ENCODE results near the gene PNPLA5. TPM values are rescaled to one million over a fixed set of nuclear protein-coding genes. Genes with fewer than 3 reads are reported as not detected.

Gene PNPLA5
- total and polyA plus RNA-seq, 2 of the 8 experiments (the other 6 are each of a cell fraction or from before 2014, with no cell fraction given), result 3.9 to 6.8 TPM

GRCh38 chr22:43923631-43924464, 32.0 kb upstream of the PNPLA5 start, which contains the start of gene PNPLA3:
PNPLA3 (plus strand) TSS chr22:43923805; CDS start chr22:43923912, 107 bp downstream.
- Histone ChIP-seq H2AFZ (ENCODE audit: low read length) (peak within 1 kb of the TSS; percentile 95), H3K4me2 (ENCODE audit: insufficient read depth in 1 of 2, low read depth in 2 of 2, low read length in 2 of 2) (peak within 1 kb of the TSS; percentile 79 to 88), H3K9me3 (ENCODE audit: insufficient read depth in 2 of 2, low read depth in 1 of 2, low read length in 1 of 2) (no peaks in the 10 kb centered on the region), H3K9ac (replicated peaks in 1 of 4; ENCODE audit: extremely low read depth in 1 of 4, low read depth in 3 of 4, low read length in 3 of 4) (peak within 1 kb of the TSS; percentile 45 to 72 (median 66)), H2AK5ac (ENCODE audit: low read depth, low read length) (no peak within 1 kb of the TSS), H2BK120ac (replicated peaks; ENCODE audit: low read depth, low read length) (no peak within 1 kb of the TSS), H4K20me1 (replicated peaks in 1 of 2; ENCODE audit: control insufficient read depth in 1 of 2, insufficient read depth in 2 of 2, low read length in 2 of 2) (peaks cover 3 to 18% of the 10 kb centered on the region in 2 experiments), H2BK12ac (ENCODE audit: low read depth, low read length) (peak within 1 kb of the TSS; percentile 68; the same call in 1 of the 2 replicates), H2BK5ac (ENCODE audit: low read depth, low read length) (peak within 1 kb of the TSS; percentile 94; the same call in 1 of the 2 replicates), H3K18ac (ENCODE audit: extremely low read depth, low read length) (peak within 1 kb of the TSS; percentile 78), H3K79me1 (ENCODE audit: low read depth, low read length) (peaks cover 12% of the 10 kb centered on the region), H3K14ac (ENCODE audit: insufficient read length) (peak within 1 kb of the TSS; percentile 98), H3K4me3 (ENCODE audit: extremely low read depth in 1 of 4, insufficient read depth in 2 of 4, low read depth in 3 of 4, low read length in 4 of 4) (peak within 1 kb of the TSS; percentile 79 to 99 (median 86)), H2BK15ac (ENCODE audit: low read length) (no peak within 1 kb of the TSS), H3K23me2 (ENCODE audit: low read depth, low read length) (peaks cover 15% of the 10 kb centered on the region; the same call in 1 of the 2 replicates), H4K91ac (replicated peaks; ENCODE audit: insufficient read length, low read length) (peak within 1 kb of the TSS; percentile 35), H3K4ac (replicated peaks; ENCODE audit: insufficient read length, low read depth, low read length) (peak within 1 kb of the TSS; percentile 84), H3K27me3 (replicated peaks in 1 of 4; ENCODE audit: control insufficient read depth in 3 of 4, extremely low read depth in 1 of 4, insufficient read depth in 3 of 4, low read length in 3 of 4) (no peaks in the 10 kb centered on the region; a peak in 1 of 7 replicates), H3K4me1 (replicated peaks in 1 of 4; ENCODE audit: control insufficient read depth in 3 of 4, insufficient read depth in 4 of 4, low read length in 3 of 4) (peaks cover 8 to 24% (median 18%) of the 10 kb centered on the region in 4 experiments), H3K23ac (ENCODE audit: insufficient read length) (no peak within 1 kb of the TSS), H3K79me2 (ENCODE audit: control insufficient read depth in 1 of 2, insufficient read depth in 2 of 2, low read length in 2 of 2) (peaks cover 0 to 17% of the 10 kb centered on the region in 2 experiments; a peak in 1 of 4 replicates), H3K27ac (ENCODE audit: low read depth, low read length) (peak within 1 kb of the TSS; percentile 64; the same call in 1 of the 2 replicates), H3K56ac (replicated peaks; ENCODE audit: insufficient read length, low read depth, low read length) (peak within 1 kb of the TSS; percentile 43), H4K8ac (ENCODE audit: extremely low read depth, insufficient read depth, low read length) (peak within 1 kb of the TSS; percentile 62), H4K5ac (ENCODE audit: insufficient read length, low read depth, low read length) (peak within 1 kb of the TSS; percentile 71), H2BK20ac (ENCODE audit: low read length) (peak within 1 kb of the TSS; percentile 86; the same call in 1 of the 2 replicates), H3K36me3 (ENCODE audit: control insufficient read depth in 2 of 4, insufficient read depth in 4 of 4, low read length in 3 of 4) (peaks cover 7 to 23% (median 11%) of the 10 kb centered on the region in 4 experiments; a peak in 7 of 8 replicates)
- CTCF ChIA-PET (ENCODE audit: partially characterized antibody), result interaction anchor here (0.6 to 3.0 kb wide), 7 partner anchors 21 to 1857 kb away, joined by 3 to 12 read pairs (median 3); no protein-coding TSS in a partner anchor
- DNase-seq (ENCODE audit: low read depth in 1 of 2, low spot score in 2 of 2) (peak; percentile 70 to 98), FAIRE-seq (no peak)
- WGBS, 2 experiments (ENCODE audit: extremely low coverage in 1 of 2, insufficient coverage in 1 of 2, insufficient read length in 1 of 2, insufficient replicate concordance in 2 of 2, low coverage in 1 of 2, low lambda C conversion rate in 2 of 2, missing lambda C conversion rate in 1 of 2), result 2% methylated on average over 61 of the region's 100 CpGs; no CpG with 5 or more reads in 1 of the 2 experiments
- POLR2A ChIA-PET (ENCODE audit: partially characterized antibody), result interaction anchor here (0.7 to 1.8 kb wide), 5 partner anchors 9 to 243 kb away, joined by 3 to 5 read pairs (median 4); no protein-coding TSS in a partner anchor
- TF ChIP-seq NANOG (IDR thresholded peaks at IDR 0.05; ENCODE audit: insufficient read depth, low read depth, low read length, poor library complexity, severe bottlenecking) (no peak), SIN3A (conservative IDR thresholded peaks at IDR 0.05 in 1 of 2, IDR thresholded peaks at IDR 0.05 in 1 of 2; ENCODE audit: low read depth in 1 of 2, low read length in 2 of 2) (peak in 1 of 2 experiments; percentile 53; a peak in 1 of 4 replicates), E2F6 (IDR thresholded peaks at IDR 0.05) (0 out of 2 replicates have a peak, but pooled peaks have one; percentile 30), SIX5 (IDR thresholded peaks at IDR 0.05; ENCODE audit: low read depth, low read length) (no peak), TBP (IDR thresholded peaks at IDR 0.05; ENCODE audit: low read depth, low read length) (peak; percentile 72; the same call in 1 of the 2 replicates), KDM4A (IDR thresholded peaks at IDR 0.05; ENCODE audit: low read depth, low read length, severe bottlenecking) (peak; percentile 56), NRF1 (IDR thresholded peaks at IDR 0.05; ENCODE audit: low read depth, low read length) (no peak), BRCA1 (IDR thresholded peaks at IDR 0.05; ENCODE audit: low read depth, low read length) (no peak), EGR1 (IDR thresholded peaks at IDR 0.05; ENCODE audit: borderline replicate concordance, low read depth, low read length) (no peak), TCF12 (IDR thresholded peaks at IDR 0.05; ENCODE audit: low read depth, low read length) (no peak)
